Uterus (tissue), 2 donors: ENCODE results near the gene GJD2.

ENCODE experiments used
- POLR2A ChIP-seq, 2 donors: fragments of 450-650 bp; IDR thresholded peaks; one replicate each; pipeline ENCODE4 v1.6.1; 2016; ENCODE audit warnings: antibody characterized with exemption in 2 of 2, mild to moderate bottlenecking in 1 of 2, moderate library complexity in 1 of 2
- TF ChIP-seq, protein P1 (sequence below), 4 experiments: fragments of 200-600 bp in 2 of 4; fragments of 450-650 bp in 2 of 4; sonication (generic) in 2 of 4; IDR thresholded peaks; one replicate each; pipeline ENCODE4 v1.5.1; 2016 to 2019; ENCODE audit warnings: antibody characterized with exemption in 4 of 4, mild to moderate bottlenecking in 2 of 4, moderate library complexity in 1 of 4

DNA sequence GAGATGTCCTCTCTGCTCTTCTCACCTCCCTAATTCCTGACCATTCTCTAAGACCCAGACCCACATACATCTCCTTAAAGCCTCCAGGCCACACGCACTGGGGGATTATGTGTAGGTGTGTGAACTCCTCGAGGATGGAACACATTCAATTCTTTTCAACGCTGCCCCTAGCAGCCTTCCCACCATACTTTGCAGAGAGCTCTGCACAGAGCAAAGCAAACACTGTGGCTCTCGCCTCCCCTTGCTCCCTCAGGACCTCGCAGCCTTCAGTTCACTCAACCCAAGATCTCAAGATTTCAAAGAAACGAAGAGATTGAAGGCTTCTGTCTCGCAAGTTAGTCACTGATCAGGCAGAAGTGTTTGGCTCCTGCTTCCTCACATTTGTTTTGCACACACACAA, 34.5 kb upstream of the GJD2 start:
- TF ChIP-seq, protein P1, sequence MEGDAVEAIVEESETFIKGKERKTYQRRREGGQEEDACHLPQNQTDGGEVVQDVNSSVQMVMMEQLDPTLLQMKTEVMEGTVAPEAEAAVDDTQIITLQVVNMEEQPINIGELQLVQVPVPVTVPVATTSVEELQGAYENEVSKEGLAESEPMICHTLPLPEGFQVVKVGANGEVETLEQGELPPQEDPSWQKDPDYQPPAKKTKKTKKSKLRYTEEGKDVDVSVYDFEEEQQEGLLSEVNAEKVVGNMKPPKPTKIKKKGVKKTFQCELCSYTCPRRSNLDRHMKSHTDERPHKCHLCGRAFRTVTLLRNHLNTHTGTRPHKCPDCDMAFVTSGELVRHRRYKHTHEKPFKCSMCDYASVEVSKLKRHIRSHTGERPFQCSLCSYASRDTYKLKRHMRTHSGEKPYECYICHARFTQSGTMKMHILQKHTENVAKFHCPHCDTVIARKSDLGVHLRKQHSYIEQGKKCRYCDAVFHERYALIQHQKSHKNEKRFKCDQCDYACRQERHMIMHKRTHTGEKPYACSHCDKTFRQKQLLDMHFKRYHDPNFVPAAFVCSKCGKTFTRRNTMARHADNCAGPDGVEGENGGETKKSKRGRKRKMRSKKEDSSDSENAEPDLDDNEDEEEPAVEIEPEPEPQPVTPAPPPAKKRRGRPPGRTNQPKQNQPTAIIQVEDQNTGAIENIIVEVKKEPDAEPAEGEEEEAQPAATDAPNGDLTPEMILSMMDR (IDR thresholded peaks at IDR 0.05), result no peak
- no peak for TF ChIP-seq POLR2A (IDR thresholded peaks at IDR 0.05)
